Body of pancreas (tissue), 4 donors: ENCODE results near the gene DNM3.

Experiments used
- POLR2A ChIP-seq, 3 donors: fragments of 450-650 bp; IDR thresholded peaks; one replicate each; pipeline ENCODE4 v1.6.1; 2016; ENCODE audit warnings: antibody characterized with exemption in 3 of 3, mild to moderate bottlenecking in 2 of 3
- TF ChIP-seq, protein P1 (sequence below), 7 experiments: fragments of 450-650 bp in 4 of 7; fragments of 200-600 bp in 3 of 7; sonication (generic) in 3 of 7; IDR thresholded peaks; one replicate each; pipeline ENCODE4 v1.5.1; 2016 to 2019; ENCODE audit warnings: antibody characterized with exemption in 7 of 7

GRCh38 chr1:171833091-171833825 is 8.0 kb upstream of the DNM3 start:
- TF ChIP-seq, protein P1, sequence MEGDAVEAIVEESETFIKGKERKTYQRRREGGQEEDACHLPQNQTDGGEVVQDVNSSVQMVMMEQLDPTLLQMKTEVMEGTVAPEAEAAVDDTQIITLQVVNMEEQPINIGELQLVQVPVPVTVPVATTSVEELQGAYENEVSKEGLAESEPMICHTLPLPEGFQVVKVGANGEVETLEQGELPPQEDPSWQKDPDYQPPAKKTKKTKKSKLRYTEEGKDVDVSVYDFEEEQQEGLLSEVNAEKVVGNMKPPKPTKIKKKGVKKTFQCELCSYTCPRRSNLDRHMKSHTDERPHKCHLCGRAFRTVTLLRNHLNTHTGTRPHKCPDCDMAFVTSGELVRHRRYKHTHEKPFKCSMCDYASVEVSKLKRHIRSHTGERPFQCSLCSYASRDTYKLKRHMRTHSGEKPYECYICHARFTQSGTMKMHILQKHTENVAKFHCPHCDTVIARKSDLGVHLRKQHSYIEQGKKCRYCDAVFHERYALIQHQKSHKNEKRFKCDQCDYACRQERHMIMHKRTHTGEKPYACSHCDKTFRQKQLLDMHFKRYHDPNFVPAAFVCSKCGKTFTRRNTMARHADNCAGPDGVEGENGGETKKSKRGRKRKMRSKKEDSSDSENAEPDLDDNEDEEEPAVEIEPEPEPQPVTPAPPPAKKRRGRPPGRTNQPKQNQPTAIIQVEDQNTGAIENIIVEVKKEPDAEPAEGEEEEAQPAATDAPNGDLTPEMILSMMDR (IDR thresholded peaks at IDR 0.05), result no peak
- no peak for TF ChIP-seq POLR2A (IDR thresholded peaks at IDR 0.05)
